Measurements from ENCODE around the gene BRD3. TPM values are rescaled to one million over a fixed set of nuclear protein-coding genes. Genes with fewer than 3 reads are reported as not detected.

The BRD3 gene
- total and polyA plus RNA-seq, 2 of the 8 experiments (the other 6 are each of a cell fraction or from before 2014, with no cell fraction given), result 31.0 to 82.7 TPM

DNA sequence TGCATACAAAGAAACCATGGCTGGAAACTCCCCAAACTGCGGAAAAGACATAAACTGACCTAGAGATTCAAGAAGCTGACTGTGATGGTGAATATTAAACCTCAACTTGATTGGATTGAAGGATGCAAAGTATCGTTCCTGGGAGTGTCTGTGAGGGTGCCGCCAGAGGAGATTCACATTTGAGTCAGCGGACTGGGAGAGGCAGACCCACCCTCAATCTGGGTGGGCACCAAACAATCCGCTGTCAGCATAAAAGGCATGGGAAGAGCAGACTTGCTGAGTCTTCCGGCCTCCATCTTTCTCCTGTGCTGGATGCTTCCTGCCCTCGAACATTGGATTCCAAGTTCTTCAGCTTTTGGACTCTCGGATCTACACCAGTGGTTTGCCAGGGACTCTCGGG, 43.2 kb upstream of the BRD3 start:
- H3K27ac ChIP-seq (ENCODE audit: low read depth, low read length), result no peak overlapping the region
- ChIA-PET POLR2A (ENCODE audit: partially characterized antibody) (no interaction called here), CTCF (ENCODE audit: partially characterized antibody) (interaction anchor here (0.9 kb wide), 1 partner anchor 12 kb away, joined by 3 read pairs; no protein-coding TSS in a partner anchor)
- H2BK12ac ChIP-seq (ENCODE audit: low read depth, low read length), result no peak overlapping the region
- no peak for DNase-seq (ENCODE audit: low read depth in 1 of 2, low spot score in 2 of 2)
- WGBS, 2 experiments (ENCODE audit: extremely low coverage in 1 of 2, insufficient coverage in 1 of 2, insufficient read length in 1 of 2, insufficient replicate concordance in 2 of 2, low coverage in 1 of 2, low lambda C conversion rate in 2 of 2, missing lambda C conversion rate in 1 of 2), result 85% methylated on average over 9 of the region's 9 CpGs; no CpG with 5 or more reads in 1 of the 2 experiments
- no peak overlapping the region for H3K14ac ChIP-seq (ENCODE audit: insufficient read length)
- H3K18ac ChIP-seq (ENCODE audit: extremely low read depth, low read length), result no peak overlapping the region
- H3K27me3 ChIP-seq (replicated peaks in 1 of 4; ENCODE audit: control insufficient read depth in 3 of 4, extremely low read depth in 1 of 4, insufficient read depth in 3 of 4, low read length in 3 of 4), result no peaks in the 10 kb centered on the region
- no peak overlapping the region for H3K23ac ChIP-seq (ENCODE audit: insufficient read length)
- no peak overlapping the region for H3K4me3 ChIP-seq (ENCODE audit: extremely low read depth in 1 of 4, insufficient read depth in 2 of 4, low read depth in 3 of 4, low read length in 4 of 4)
- no peaks in the 10 kb centered on the region for H3K79me1 ChIP-seq (ENCODE audit: low read depth, low read length)
- no peak overlapping the region for H3K9ac ChIP-seq (replicated peaks in 1 of 4; ENCODE audit: extremely low read depth in 1 of 4, low read depth in 3 of 4, low read length in 3 of 4)
- H2BK20ac ChIP-seq (ENCODE audit: low read length), result no peak overlapping the region
- FAIRE-seq, result no peak
- no peaks in the 10 kb centered on the region for H4K20me1 ChIP-seq (replicated peaks in 1 of 2; ENCODE audit: control insufficient read depth in 1 of 2, insufficient read depth in 2 of 2, low read length in 2 of 2)
- H2AFZ ChIP-seq (ENCODE audit: low read length), result no peak overlapping the region
- no peak overlapping the region for H2AK5ac ChIP-seq (ENCODE audit: low read depth, low read length)
- H3K4ac ChIP-seq (replicated peaks; ENCODE audit: insufficient read length, low read depth, low read length), result no peak overlapping the region
- H3K4me2 ChIP-seq (ENCODE audit: insufficient read depth in 1 of 2, low read depth in 2 of 2, low read length in 2 of 2), result no peak overlapping the region
- no peak overlapping the region for H3K56ac ChIP-seq (replicated peaks; ENCODE audit: insufficient read length, low read depth, low read length)
- no peaks in the 10 kb centered on the region for H3K79me2 ChIP-seq (ENCODE audit: control insufficient read depth in 1 of 2, insufficient read depth in 2 of 2, low read length in 2 of 2)
- H3K4me1 ChIP-seq (replicated peaks in 1 of 4; ENCODE audit: control insufficient read depth in 3 of 4, insufficient read depth in 4 of 4, low read length in 3 of 4), result no peaks in the 10 kb centered on the region
- no peak overlapping the region for H2BK120ac ChIP-seq (replicated peaks; ENCODE audit: low read depth, low read length)
- no peak overlapping the region for H4K5ac ChIP-seq (ENCODE audit: insufficient read length, low read depth, low read length)
- no peak overlapping the region for H2BK5ac ChIP-seq (ENCODE audit: low read depth, low read length)
- no peaks in the 10 kb centered on the region for H3K23me2 ChIP-seq (ENCODE audit: low read depth, low read length)
- peaks cover 0 to 4% of the 10 kb centered on the region in 2 experiments; a peak in 1 of 4 replicates for H3K9me3 ChIP-seq (ENCODE audit: insufficient read depth in 2 of 2, low read depth in 1 of 2, low read length in 1 of 2)
- no peak overlapping the region for H4K8ac ChIP-seq (ENCODE audit: extremely low read depth, insufficient read depth, low read length)
- no peak overlapping the region for H4K91ac ChIP-seq (replicated peaks; ENCODE audit: insufficient read length, low read length)
- H2BK15ac ChIP-seq (ENCODE audit: low read length), result no peak overlapping the region
- H3K36me3 ChIP-seq (ENCODE audit: control insufficient read depth in 2 of 4, insufficient read depth in 4 of 4, low read length in 3 of 4), result no peaks in the 10 kb centered on the region
- TF ChIP-seq EZH2 (IDR thresholded peaks at IDR 0.05; ENCODE audit: low read depth, low read length, severe bottlenecking) (no peak), JUND (IDR thresholded peaks at IDR 0.05; ENCODE audit: low read length) (no peak), EGR1 (IDR thresholded peaks at IDR 0.05; ENCODE audit: borderline replicate concordance, low read depth, low read length) (no peak), POU5F1 (IDR thresholded peaks at IDR 0.05; ENCODE audit: low read depth, low read length) (no peak)
